ENCODE data around the gene GRN. TPM values are rescaled to one million over a fixed set of nuclear protein-coding genes. Genes with fewer than 3 reads are reported as not detected.

The GRN gene
- total and polyA plus RNA-seq, 2 of the 13 experiments (the other 11 are each of a cell fraction or from before 2014, with no cell fraction given): 86.6 to 143 TPM

DNA sequence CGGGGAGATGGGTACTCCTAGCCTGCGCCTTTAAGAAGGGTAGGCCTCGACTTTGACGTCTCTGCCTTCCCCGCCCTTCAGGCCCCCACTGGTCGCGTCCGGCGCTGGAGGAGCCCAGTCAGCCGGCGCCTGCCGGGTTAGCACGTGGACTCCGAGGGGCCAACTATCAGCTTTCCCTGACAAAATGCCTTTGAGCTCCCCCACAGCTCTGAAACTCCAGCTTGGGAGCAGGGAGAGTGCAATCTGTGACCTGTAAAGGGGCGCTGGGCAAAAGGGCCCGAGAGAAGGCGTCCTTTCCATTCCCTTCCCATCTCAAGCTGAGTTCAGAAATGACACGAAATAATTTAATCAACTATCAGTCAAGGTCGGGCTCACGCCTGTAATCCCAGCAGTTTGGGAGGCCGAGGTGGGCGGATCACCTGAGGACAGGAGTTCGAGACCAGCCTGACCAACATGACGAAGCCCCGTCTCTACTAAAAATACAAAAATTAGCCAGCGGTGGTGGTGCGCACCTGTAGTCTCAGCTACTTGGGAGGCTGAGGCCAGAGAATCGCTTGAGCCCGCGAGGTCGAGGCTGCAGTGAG lies 18.1 kb upstream of the GRN start (continued):
- TF ChIP-seq, protein P1, sequence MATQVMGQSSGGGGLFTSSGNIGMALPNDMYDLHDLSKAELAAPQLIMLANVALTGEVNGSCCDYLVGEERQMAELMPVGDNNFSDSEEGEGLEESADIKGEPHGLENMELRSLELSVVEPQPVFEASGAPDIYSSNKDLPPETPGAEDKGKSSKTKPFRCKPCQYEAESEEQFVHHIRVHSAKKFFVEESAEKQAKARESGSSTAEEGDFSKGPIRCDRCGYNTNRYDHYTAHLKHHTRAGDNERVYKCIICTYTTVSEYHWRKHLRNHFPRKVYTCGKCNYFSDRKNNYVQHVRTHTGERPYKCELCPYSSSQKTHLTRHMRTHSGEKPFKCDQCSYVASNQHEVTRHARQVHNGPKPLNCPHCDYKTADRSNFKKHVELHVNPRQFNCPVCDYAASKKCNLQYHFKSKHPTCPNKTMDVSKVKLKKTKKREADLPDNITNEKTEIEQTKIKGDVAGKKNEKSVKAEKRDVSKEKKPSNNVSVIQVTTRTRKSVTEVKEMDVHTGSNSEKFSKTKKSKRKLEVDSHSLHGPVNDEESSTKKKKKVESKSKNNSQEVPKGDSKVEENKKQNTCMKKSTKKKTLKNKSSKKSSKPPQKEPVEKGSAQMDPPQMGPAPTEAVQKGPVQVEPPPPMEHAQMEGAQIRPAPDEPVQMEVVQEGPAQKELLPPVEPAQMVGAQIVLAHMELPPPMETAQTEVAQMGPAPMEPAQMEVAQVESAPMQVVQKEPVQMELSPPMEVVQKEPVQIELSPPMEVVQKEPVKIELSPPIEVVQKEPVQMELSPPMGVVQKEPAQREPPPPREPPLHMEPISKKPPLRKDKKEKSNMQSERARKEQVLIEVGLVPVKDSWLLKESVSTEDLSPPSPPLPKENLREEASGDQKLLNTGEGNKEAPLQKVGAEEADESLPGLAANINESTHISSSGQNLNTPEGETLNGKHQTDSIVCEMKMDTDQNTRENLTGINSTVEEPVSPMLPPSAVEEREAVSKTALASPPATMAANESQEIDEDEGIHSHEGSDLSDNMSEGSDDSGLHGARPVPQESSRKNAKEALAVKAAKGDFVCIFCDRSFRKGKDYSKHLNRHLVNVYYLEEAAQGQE (IDR thresholded peaks at IDR 0.05; ENCODE audit: borderline replicate concordance in 1 of 2, low read depth in 1 of 2, low read length in 2 of 2): 0 out of 4 replicates have a peak, but pooled peaks of 1 of the 2 experiments have one; percentile 37
- TF ChIP-seq, protein P2, sequence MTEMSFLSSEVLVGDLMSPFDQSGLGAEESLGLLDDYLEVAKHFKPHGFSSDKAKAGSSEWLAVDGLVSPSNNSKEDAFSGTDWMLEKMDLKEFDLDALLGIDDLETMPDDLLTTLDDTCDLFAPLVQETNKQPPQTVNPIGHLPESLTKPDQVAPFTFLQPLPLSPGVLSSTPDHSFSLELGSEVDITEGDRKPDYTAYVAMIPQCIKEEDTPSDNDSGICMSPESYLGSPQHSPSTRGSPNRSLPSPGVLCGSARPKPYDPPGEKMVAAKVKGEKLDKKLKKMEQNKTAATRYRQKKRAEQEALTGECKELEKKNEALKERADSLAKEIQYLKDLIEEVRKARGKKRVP (CRISPR knock-in tag; IDR thresholded peaks at IDR 0.05): no peak
- TF ChIP-seq ZNF772 (CRISPR knock-in tag; IDR thresholded peaks at IDR 0.05) (peak; percentile 83), ZNF124 (CRISPR knock-in tag; IDR thresholded peaks at IDR 0.05) (peak; percentile 64; the same call in 1 of the 2 replicates), ZNF556 (CRISPR knock-in tag; IDR thresholded peaks at IDR 0.05; ENCODE audit: borderline replicate concordance) (0 out of 2 replicates have a peak, but pooled peaks have one; percentile 31), ARNT2 (CRISPR knock-in tag; IDR thresholded peaks at IDR 0.05; ENCODE audit: low read depth) (peak; percentile 66; the same call in 1 of the 2 replicates), SRSF4 (IDR thresholded peaks at IDR 0.05; ENCODE audit: low read depth, low read length, poor library complexity, severe bottlenecking) (no peak), ZNF383 (CRISPR knock-in tag; IDR thresholded peaks at IDR 0.05; ENCODE audit: borderline replicate concordance) (no peak), ZNF883 (CRISPR knock-in tag; IDR thresholded peaks at IDR 0.05; ENCODE audit: not compliant biosample characterization) (no peak), BCL6 (CRISPR knock-in tag; IDR thresholded peaks at IDR 0.05) (peak; percentile 10; the same call in 1 of the 2 replicates), ZNF724P (CRISPR knock-in tag; IDR thresholded peaks at IDR 0.05; ENCODE audit: borderline replicate concordance) (no peak; the same call in 1 of the 2 replicates), JDP2 (CRISPR knock-in tag; IDR thresholded peaks at IDR 0.05; ENCODE audit: borderline replicate concordance) (no peak), ZNF749 (CRISPR knock-in tag; IDR thresholded peaks at IDR 0.05; ENCODE audit: borderline replicate concordance) (peak; percentile 47; the same call in 1 of the 2 replicates), NR2F1 (CRISPR knock-in tag; IDR thresholded peaks at IDR 0.05) (no peak)
- TF ChIP-seq, protein P3, sequence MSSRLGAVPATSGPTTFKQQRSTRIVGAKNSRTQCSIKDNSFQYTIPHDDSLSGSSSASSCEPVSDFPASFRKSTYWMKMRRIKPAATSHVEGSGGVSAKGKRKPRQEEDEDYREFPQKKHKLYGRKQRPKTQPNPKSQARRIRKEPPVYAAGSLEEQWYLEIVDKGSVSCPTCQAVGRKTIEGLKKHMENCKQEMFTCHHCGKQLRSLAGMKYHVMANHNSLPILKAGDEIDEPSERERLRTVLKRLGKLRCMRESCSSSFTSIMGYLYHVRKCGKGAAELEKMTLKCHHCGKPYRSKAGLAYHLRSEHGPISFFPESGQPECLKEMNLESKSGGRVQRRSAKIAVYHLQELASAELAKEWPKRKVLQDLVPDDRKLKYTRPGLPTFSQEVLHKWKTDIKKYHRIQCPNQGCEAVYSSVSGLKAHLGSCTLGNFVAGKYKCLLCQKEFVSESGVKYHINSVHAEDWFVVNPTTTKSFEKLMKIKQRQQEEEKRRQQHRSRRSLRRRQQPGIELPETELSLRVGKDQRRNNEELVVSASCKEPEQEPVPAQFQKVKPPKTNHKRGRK (CRISPR knock-in tag; IDR thresholded peaks at IDR 0.05): no peak
- TF ChIP-seq, protein P4, sequence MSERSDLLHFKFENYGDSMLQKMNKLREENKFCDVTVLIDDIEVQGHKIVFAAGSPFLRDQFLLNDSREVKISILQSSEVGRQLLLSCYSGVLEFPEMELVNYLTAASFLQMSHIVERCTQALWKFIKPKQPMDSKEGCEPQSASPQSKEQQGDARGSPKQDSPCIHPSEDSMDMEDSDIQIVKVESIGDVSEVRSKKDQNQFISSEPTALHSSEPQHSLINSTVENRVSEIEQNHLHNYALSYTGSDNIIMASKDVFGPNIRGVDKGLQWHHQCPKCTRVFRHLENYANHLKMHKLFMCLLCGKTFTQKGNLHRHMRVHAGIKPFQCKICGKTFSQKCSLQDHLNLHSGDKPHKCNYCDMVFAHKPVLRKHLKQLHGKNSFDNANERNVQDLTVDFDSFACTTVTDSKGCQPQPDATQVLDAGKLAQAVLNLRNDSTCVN (CRISPR knock-in tag; IDR thresholded peaks at IDR 0.05; ENCODE audit: borderline replicate concordance): no peak
- TF ChIP-seq, protein P5, sequence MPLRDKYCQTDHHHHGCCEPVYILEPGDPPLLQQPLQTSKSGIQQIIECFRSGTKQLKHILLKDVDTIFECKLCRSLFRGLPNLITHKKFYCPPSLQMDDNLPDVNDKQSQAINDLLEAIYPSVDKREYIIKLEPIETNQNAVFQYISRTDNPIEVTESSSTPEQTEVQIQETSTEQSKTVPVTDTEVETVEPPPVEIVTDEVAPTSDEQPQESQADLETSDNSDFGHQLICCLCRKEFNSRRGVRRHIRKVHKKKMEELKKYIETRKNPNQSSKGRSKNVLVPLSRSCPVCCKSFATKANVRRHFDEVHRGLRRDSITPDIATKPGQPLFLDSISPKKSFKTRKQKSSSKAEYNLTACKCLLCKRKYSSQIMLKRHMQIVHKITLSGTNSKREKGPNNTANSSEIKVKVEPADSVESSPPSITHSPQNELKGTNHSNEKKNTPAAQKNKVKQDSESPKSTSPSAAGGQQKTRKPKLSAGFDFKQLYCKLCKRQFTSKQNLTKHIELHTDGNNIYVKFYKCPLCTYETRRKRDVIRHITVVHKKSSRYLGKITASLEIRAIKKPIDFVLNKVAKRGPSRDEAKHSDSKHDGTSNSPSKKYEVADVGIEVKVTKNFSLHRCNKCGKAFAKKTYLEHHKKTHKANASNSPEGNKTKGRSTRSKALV (CRISPR knock-in tag; IDR thresholded peaks at IDR 0.05): no peak
- TF ChIP-seq, protein P6, sequence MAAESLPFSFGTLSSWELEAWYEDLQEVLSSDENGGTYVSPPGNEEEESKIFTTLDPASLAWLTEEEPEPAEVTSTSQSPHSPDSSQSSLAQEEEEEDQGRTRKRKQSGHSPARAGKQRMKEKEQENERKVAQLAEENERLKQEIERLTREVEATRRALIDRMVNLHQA (CRISPR knock-in tag; IDR thresholded peaks at IDR 0.05): no peak
